Measurements from ENCODE around the gene LSMEM2. TPM values are rescaled to one million over a fixed set of nuclear protein-coding genes. Genes with fewer than 3 reads are reported as not detected.
"Not testable (repeated sequence)": the region's sequence is repeated elsewhere in the genome, so short reads cannot be mapped to it uniquely, and the experiment has no call there.

The LSMEM2 gene
- total RNA-seq, 1 experiment from 2014 or later: not detected

GRCh38 chr3:50298836-50299637 lies 20.1 kb downstream of the LSMEM2 start, which contains the start of the genes HYAL3 and NAA80:
Gene HYAL3 (minus strand): TSS chr3:50299405. CDS start chr3:50295602, 3,803 bp downstream.
Gene NAA80 (minus strand): TSS chr3:50299405. CDS start chr3:50297463, 1,942 bp downstream.
- peak; percentile 99 for DNase-seq (ENCODE audit: low read depth)

GRCh38 chr3:50299638-50299928 lies 20.7 kb downstream of the LSMEM2 start:
- DNase-seq (ENCODE audit: low read depth): no peak

- DNase-seq (ENCODE audit: low read depth): peak; percentile 23
Observed at GRCh38 chr3:50299929-50300680, 21.2 kb downstream of the LSMEM2 start.

- no peak for DNase-seq (ENCODE audit: low read depth)
Observed at GRCh38 chr3:50300681-50301254, 21.9 kb downstream of the LSMEM2 start.

- no peak for DNase-seq (ENCODE audit: low read depth)
Observed at GRCh38 chr3:50302095-50303012, 23.5 kb downstream of the LSMEM2 start.

- no peak for DNase-seq (ENCODE audit: low read depth)
Observed at GRCh38 chr3:50303013-50303815, 24.3 kb downstream of the LSMEM2 start, which contains the start of gene HYAL1. Gene HYAL1 (minus strand): TSS chr3:50303574. CDS start chr3:50302956, 618 bp downstream.

GRCh38 chr3:50304601-50305000 lies 25.7 kb downstream of the LSMEM2 start:
- peak; percentile 16 for DNase-seq (ENCODE audit: low read depth)

- DNase-seq (ENCODE audit: low read depth): not testable (repeated sequence)
Observed at GRCh38 chr3:50312041-50312440, 33.2 kb downstream of the LSMEM2 start.

GRCh38 chr3:50314342-50314741 lies 35.5 kb downstream of the LSMEM2 start:
- DNase-seq (ENCODE audit: low read depth): no peak

GRCh38 chr3:50314816-50315215 lies 35.9 kb downstream of the LSMEM2 start:
- DNase-seq (ENCODE audit: low read depth): no peak

- DNase-seq (ENCODE audit: low read depth): no peak
Observed at GRCh38 chr3:50316657-50317242, 37.9 kb downstream of the LSMEM2 start.

GRCh38 chr3:50317300-50317699 lies 38.4 kb downstream of the LSMEM2 start:
- DNase-seq (ENCODE audit: low read depth): no peak

- DNase-seq (ENCODE audit: low read depth): no peak
Observed at GRCh38 chr3:50318163-50318562, 39.3 kb downstream of the LSMEM2 start.

- DNase-seq (ENCODE audit: low read depth): no peak
Observed at GRCh38 chr3:50318615-50319014, 39.7 kb downstream of the LSMEM2 start.

- no peak for DNase-seq (ENCODE audit: low read depth)
Observed at GRCh38 chr3:50319181-50319893, 40.5 kb downstream of the LSMEM2 start.

GRCh38 chr3:50319894-50320625 lies 41.2 kb downstream of the LSMEM2 start:
- DNase-seq (ENCODE audit: low read depth): no peak

- DNase-seq (ENCODE audit: low read depth): peak; percentile 63
Observed at GRCh38 chr3:50320853-50321335, 42.0 kb downstream of the LSMEM2 start.

- peak; percentile 85 for DNase-seq (ENCODE audit: low read depth)
Observed at GRCh38 chr3:50321336-50322114, 42.6 kb downstream of the LSMEM2 start.

All from LHCN-M2 (cell line).